Measurements from ENCODE around the gene PF4V1. TPM values are rescaled to one million over a fixed set of nuclear protein-coding genes. Genes with fewer than 3 reads are reported as not detected.

Gene PF4V1
- total RNA-seq, 1 experiment from 2014 or later, result not detected

- no peaks in the 10 kb centered on the region for H4K20me1 ChIP-seq (ENCODE audit: insufficient read depth)
- H3K27me3 ChIP-seq (ENCODE audit: insufficient read depth, low read depth), result no peaks in the 10 kb centered on the region
- ChIA-PET POLR2A (ENCODE audit: unreplicated experiment) (no interaction called here), CTCF (no interaction called here)
- H3K4me1 ChIP-seq (replicated peaks; ENCODE audit: insufficient read depth), result no peaks in the 10 kb centered on the region; the same call in 1 of the 2 replicates
- no peak for TF ChIP-seq EZH2 (IDR thresholded peaks at IDR 0.05; ENCODE audit: low read depth)
- TF ChIP-seq, protein P1, sequence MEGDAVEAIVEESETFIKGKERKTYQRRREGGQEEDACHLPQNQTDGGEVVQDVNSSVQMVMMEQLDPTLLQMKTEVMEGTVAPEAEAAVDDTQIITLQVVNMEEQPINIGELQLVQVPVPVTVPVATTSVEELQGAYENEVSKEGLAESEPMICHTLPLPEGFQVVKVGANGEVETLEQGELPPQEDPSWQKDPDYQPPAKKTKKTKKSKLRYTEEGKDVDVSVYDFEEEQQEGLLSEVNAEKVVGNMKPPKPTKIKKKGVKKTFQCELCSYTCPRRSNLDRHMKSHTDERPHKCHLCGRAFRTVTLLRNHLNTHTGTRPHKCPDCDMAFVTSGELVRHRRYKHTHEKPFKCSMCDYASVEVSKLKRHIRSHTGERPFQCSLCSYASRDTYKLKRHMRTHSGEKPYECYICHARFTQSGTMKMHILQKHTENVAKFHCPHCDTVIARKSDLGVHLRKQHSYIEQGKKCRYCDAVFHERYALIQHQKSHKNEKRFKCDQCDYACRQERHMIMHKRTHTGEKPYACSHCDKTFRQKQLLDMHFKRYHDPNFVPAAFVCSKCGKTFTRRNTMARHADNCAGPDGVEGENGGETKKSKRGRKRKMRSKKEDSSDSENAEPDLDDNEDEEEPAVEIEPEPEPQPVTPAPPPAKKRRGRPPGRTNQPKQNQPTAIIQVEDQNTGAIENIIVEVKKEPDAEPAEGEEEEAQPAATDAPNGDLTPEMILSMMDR (conservative IDR thresholded peaks at IDR 0.05), result no peak
- no peaks in the 10 kb centered on the region for H3K9me3 ChIP-seq (ENCODE audit: insufficient read depth, low read depth)
- no peak overlapping the region for H3K4me3 ChIP-seq
- H3F3A ChIP-seq (ENCODE audit: insufficient read depth, low read depth), result no peaks in the 10 kb centered on the region
- DNase-seq, result no peak
- no TSS peak for BruUV-seq (replicated peaks)
- intact Hi-C loops (cut with micrococcal nuclease; ENCODE audit: unreplicated experiment), result no loop called here
- no peak overlapping the region for H2AFZ ChIP-seq
- no peaks in the 10 kb centered on the region for H3K9me2 ChIP-seq (ENCODE audit: insufficient read depth)
- H3K79me2 ChIP-seq (ENCODE audit: low read depth), result no peaks in the 10 kb centered on the region
- 0 out of 2 replicates have a peak overlapping the region, but pooled peaks have one; percentile 29 for H3K27ac ChIP-seq
- H3K36me3 ChIP-seq (ENCODE audit: low read depth), result no peaks in the 10 kb centered on the region
- H3K4me2 ChIP-seq, result peak overlapping the region; percentile 16; the same call in 1 of the 2 replicates
Measured at GRCh38 chr4:73844806-73845205, 8.3 kb upstream of the PF4V1 start.

- H3K4me2 ChIP-seq, result no peak overlapping the region
- H2AFZ ChIP-seq, result no peak overlapping the region
- no peak for DNase-seq
- no peak for TF ChIP-seq EZH2 (IDR thresholded peaks at IDR 0.05; ENCODE audit: low read depth)
- TF ChIP-seq, protein P1 (conservative IDR thresholded peaks at IDR 0.05), result no peak
- H3K4me3 ChIP-seq, result no peak overlapping the region
- no TSS peak for BruUV-seq (replicated peaks)
- H3K9me3 ChIP-seq (ENCODE audit: insufficient read depth, low read depth), result no peaks in the 10 kb centered on the region
- no peak overlapping the region for H3K27ac ChIP-seq
- H3K4me1 ChIP-seq (replicated peaks; ENCODE audit: insufficient read depth), result no peaks in the 10 kb centered on the region; the same call in 1 of the 2 replicates
- H3K27me3 ChIP-seq (ENCODE audit: insufficient read depth, low read depth), result no peaks in the 10 kb centered on the region
- H3K36me3 ChIP-seq (ENCODE audit: low read depth), result no peaks in the 10 kb centered on the region
- POLR2A ChIA-PET (ENCODE audit: unreplicated experiment), result no interaction called here
- CTCF ChIA-PET, result no interaction called here
- no peaks in the 10 kb centered on the region for H3K79me2 ChIP-seq (ENCODE audit: low read depth)
- no peaks in the 10 kb centered on the region for H3K9me2 ChIP-seq (ENCODE audit: insufficient read depth)
- intact Hi-C loops (cut with micrococcal nuclease; ENCODE audit: unreplicated experiment), result no loop called here
- no peaks in the 10 kb centered on the region for H4K20me1 ChIP-seq (ENCODE audit: insufficient read depth)
- no peaks in the 10 kb centered on the region for H3F3A ChIP-seq (ENCODE audit: insufficient read depth, low read depth)
Measured at GRCh38 chr4:73847526-73848182, 5.4 kb upstream of the PF4V1 start.

DNA sequence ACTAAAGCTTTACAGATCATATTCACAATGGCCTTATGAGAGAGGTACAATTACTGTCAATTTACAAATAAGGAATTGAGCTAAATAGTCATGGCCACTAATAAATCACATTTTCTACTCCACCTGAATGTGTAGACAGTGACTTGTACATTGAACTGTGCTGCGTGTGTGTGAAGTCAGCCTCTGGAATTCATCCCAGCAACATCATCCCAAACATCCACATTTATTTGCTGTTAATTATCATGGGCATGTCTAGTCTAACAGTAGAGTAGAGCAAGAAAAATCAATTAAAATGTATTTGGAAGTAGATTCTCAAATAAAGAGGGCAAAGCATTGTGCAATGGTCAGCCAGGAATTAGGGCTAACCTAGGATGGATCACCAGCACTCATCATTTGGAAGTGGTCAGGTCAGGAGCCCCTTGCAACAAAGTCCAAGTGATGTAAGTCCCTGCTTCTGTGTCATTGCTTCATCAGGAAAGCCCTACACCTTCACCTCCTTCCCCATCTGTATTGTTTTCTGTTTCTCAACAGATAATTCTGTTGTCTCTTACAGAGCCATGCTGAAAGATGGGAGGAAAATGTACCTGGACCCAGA, 4.8 kb upstream of the PF4V1 start:
- no peak for TF ChIP-seq EZH2 (IDR thresholded peaks at IDR 0.05; ENCODE audit: low read depth)
- TF ChIP-seq, protein P1 (conservative IDR thresholded peaks at IDR 0.05), result no peak
- no peak for DNase-seq
- intact Hi-C loops (cut with micrococcal nuclease; ENCODE audit: unreplicated experiment), result no loop called here
- Histone ChIP-seq H3K9me2 (ENCODE audit: insufficient read depth) (no peaks in the 10 kb centered on the region), H3K9me3 (ENCODE audit: insufficient read depth, low read depth) (no peaks in the 10 kb centered on the region), H3K4me1 (replicated peaks; ENCODE audit: insufficient read depth) (no peaks in the 10 kb centered on the region; the same call in 1 of the 2 replicates), H3K79me2 (ENCODE audit: low read depth) (no peaks in the 10 kb centered on the region), H2AFZ (no peak overlapping the region), H3F3A (ENCODE audit: insufficient read depth, low read depth) (no peaks in the 10 kb centered on the region), H3K27me3 (ENCODE audit: insufficient read depth, low read depth) (no peaks in the 10 kb centered on the region), H3K27ac (no peak overlapping the region), H3K4me3 (no peak overlapping the region), H3K36me3 (ENCODE audit: low read depth) (no peaks in the 10 kb centered on the region), H3K4me2 (no peak overlapping the region), H4K20me1 (ENCODE audit: insufficient read depth) (no peaks in the 10 kb centered on the region)
- ChIA-PET POLR2A (ENCODE audit: unreplicated experiment) (no interaction called here), CTCF (no interaction called here)
- no TSS peak for BruUV-seq (replicated peaks)

Measured in PC-9 (cell line).